Heart left ventricle (tissue), 13 donors: ENCODE results near the gene WLS.

Source experiments
- POLR2A ChIP-seq, 2 donors: fragments of 450-650 bp; IDR thresholded peaks; one replicate each; pipeline ENCODE4 v1.6.1; 2017; ENCODE audit warnings: antibody characterized with exemption in 2 of 2, mild to moderate bottlenecking in 2 of 2, moderate library complexity in 2 of 2
- TF ChIP-seq, protein P1 (sequence below), 12 donors: fragments of 200-600 bp; sonication (generic) in 4 of 12; IDR thresholded peaks; one replicate each; pipeline versions ENCODE4 v1.5.0 to v1.8.0; 2018 to 2022; ENCODE audit warnings: antibody characterized with exemption in 12 of 12, mild to moderate bottlenecking in 5 of 12
- donor health status: ischemic (EF 13 %, LVEDD 7.1; RV severe dilation, severe dysfunction).
- donor health status: DM: no; HTN: yes; CAD: no.
- donor health status: DM: no; HTN: no; CAD: no.
- donor health status: ischemic (EF 25% LVEDD 6.9; RV normal size, moderate dysfunction).
- donor health status: ischemic (EF 25% LVEDD 5.7; RV mildly dilated, moderate dysfunction).
- donor health status: ischemic (EF 35%, LVEDD 5.7; RV mildly dilated, moderate dysfunction).
- donor health status: nonischemic (EF 11% LVEDD 7.7; RV severe dilation, severe dysfunction).
- donor health status: DM: yes; HTN: yes; CAD: no.
- donor health status: PGD.
- donor health status: ischemic (EF 29% LVEDD 5.4; RV normal size, mild dysfunction).
- donor health status: nonischemic (EF 23%, LVEDD 6.1; RV moderate dilation, normal function).

DNA sequence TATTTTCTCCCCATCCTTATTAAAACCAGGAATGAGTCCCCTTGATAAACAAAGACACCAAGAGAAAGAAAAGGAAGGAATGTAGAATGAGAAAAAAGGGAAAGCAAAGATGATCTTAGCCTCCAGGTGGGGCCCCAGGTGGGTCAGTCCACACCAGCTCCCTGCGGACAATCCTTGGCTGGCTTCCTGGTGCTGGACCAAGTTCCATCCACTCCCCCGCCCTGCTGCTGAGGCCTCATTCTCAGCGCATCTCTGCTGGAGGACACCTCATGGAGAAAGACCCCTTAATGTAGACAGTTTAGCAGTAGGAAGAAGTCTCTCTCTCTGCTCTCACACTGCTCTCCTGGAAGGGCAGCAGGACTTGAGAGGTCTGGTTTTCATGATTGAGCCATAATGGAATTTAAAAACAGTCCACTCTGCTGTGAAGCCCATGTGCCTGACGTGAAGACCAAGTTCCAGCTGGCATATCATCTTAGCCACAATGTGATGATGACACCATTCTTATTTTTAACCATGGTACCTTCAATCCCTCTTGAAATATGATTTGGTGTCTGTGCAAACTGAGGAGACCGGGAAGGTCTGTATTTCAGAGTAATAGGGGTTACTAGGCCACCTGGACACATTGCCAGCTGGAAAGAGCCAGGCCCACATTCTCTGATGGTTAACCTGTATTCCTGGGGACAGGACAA lies 83.1 kb downstream of the WLS start:
- TF ChIP-seq POLR2A (IDR thresholded peaks at IDR 0.05) = no peak
- TF ChIP-seq, protein P1, sequence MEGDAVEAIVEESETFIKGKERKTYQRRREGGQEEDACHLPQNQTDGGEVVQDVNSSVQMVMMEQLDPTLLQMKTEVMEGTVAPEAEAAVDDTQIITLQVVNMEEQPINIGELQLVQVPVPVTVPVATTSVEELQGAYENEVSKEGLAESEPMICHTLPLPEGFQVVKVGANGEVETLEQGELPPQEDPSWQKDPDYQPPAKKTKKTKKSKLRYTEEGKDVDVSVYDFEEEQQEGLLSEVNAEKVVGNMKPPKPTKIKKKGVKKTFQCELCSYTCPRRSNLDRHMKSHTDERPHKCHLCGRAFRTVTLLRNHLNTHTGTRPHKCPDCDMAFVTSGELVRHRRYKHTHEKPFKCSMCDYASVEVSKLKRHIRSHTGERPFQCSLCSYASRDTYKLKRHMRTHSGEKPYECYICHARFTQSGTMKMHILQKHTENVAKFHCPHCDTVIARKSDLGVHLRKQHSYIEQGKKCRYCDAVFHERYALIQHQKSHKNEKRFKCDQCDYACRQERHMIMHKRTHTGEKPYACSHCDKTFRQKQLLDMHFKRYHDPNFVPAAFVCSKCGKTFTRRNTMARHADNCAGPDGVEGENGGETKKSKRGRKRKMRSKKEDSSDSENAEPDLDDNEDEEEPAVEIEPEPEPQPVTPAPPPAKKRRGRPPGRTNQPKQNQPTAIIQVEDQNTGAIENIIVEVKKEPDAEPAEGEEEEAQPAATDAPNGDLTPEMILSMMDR (IDR thresholded peaks at IDR 0.05) = no peak
